Stomach (tissue), 9 donors: ENCODE data around the gene PCBD1. TPM values are rescaled to one million over a fixed set of nuclear protein-coding genes. Genes with fewer than 3 reads are reported as not detected.

Experiments
- DNase-seq, 2 donors: peaks; one replicate each; pipeline versions ENCODE4 v3.0.0 to v3.0.0-alpha.2; 2013 to 2019
- H3K27ac ChIP-seq, 5 donors: fragments of 200-600 bp in 4 of 5; sonication (generic) in 4 of 5; one replicate each; pipeline ENCODE4 v1.5.1; 2013 to 2019; ENCODE audit warnings: mild to moderate bottlenecking in 1 of 5, moderate library complexity in 1 of 5
- H3K27me3 ChIP-seq, 3 donors: fragments of 200-600 bp; sonication (generic); one replicate each; pipeline ENCODE4 v1.5.1; 2017 to 2019; ENCODE audit warnings: mixed run types in 1 of 3
- H3K36me3 ChIP-seq, 4 donors: fragments of 200-600 bp; sonication (generic); 1 replicate in 3 of 4; 2 replicates in 1 of 4; pipeline ENCODE4 v1.5.1; 2016 to 2019
- H3K4me1 ChIP-seq, 4 donors: fragments of 200-600 bp; sonication (generic); one replicate each; pipeline ENCODE4 v1.5.1; 2016 to 2019
- H3K4me3 ChIP-seq, 4 donors: fragments of 200-600 bp; sonication (generic) in 3 of 4; one replicate each; pipeline ENCODE4 v1.5.1; 2016 to 2019; ENCODE audit warnings: mild to moderate bottlenecking in 1 of 4
- H3K9me3 ChIP-seq, 4 donors: fragments of 200-600 bp; sonication (generic); one replicate each; pipeline ENCODE4 v1.5.1; 2016 to 2019
- EP300 ChIP-seq: sonication (generic); formaldehyde crosslinking; IDR thresholded peaks from one replicate; pipeline ENCODE4 v1.6.1; 2017; ENCODE audit warnings: antibody characterized with exemption
- POLR2A ChIP-seq, 4 donors: fragments of 450-650 bp; IDR thresholded peaks; one replicate each; pipeline ENCODE4 v1.6.1; 2016; ENCODE audit warnings: antibody characterized with exemption in 4 of 4, control low read depth in 2 of 4, mild to moderate bottlenecking in 1 of 4, moderate library complexity in 1 of 4
- POLR2AphosphoS5 ChIP-seq, 3 donors: sonication (generic); formaldehyde crosslinking; IDR thresholded peaks; one replicate each; pipeline ENCODE4 v1.6.1; 2016; ENCODE audit warnings: antibody characterized with exemption in 3 of 3
- WGBS, 5 donors: extraction: QIAGEN DNeasy Blood & Tissue Kit in 3 of 5; methylation state at CpG; one replicate each; pipeline versions ENCODE4 v1.1.5 to v1.1.7; 2013 to 2018; 5-methylcytosine and 5-hydroxymethylcytosine counted together
- intact Hi-C: fragments of 100-400 bp; cut with DNase I; formaldehyde crosslinking; loops from one replicate; pipeline ENCODE4 v1.15.1; 2023; ENCODE audit warnings: low total_unique reads
- polyA plus RNA-seq, 3 donors: library from polyadenylated mRNA; stranded (reverse); fragments of 200-250 nt; gene quantifications; one replicate each; pipeline ENCODE4 v1.2.3, GENCODE V29; 2013
- total RNA-seq, 5 donors: library from RNA; depleted of rRNA; stranded (reverse); fragments of >200 nt; gene quantifications; one replicate each; pipeline versions ENCODE4 v1.1.0 to v1.2.3, GENCODE V29; 2014 to 2016
- TF ChIP-seq, protein P1 (sequence below), 7 experiments: fragments of 450-650 bp in 4 of 7; fragments of 200-600 bp in 3 of 7; sonication (generic) in 3 of 7; IDR thresholded peaks; one replicate each; pipeline ENCODE4 v1.5.1; 2016 to 2019; ENCODE audit warnings: antibody characterized with exemption in 7 of 7, control low read depth in 2 of 7, mild to moderate bottlenecking in 1 of 7
- donor health status: healthy with polysubstance abuse.
- donor health status: Bipolar disorder and iron deficiency.
- donor health status: healthy.

Gene PCBD1
- total and polyA plus RNA-seq, 8 donors = 29.4 to 130 (median 66.1) TPM

DNA sequence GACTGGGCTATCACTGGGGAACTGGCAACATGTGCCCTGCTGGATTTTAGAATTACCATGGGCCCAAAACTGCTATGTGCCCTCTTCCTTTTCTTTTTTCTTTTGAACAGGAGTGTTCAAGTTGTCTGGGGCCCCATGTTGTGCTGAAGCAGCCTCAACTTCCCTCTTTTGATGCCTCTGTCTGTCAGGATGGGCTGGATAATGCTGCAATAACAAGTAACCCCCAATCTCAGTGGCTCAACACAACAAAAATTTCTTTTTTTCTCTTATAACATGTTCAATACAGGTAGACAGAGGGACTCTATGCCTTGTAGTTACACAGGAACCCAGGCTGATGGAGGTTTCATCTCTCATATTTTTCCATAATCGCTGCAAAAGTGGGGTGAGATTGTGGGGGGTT is 8.2 kb upstream of the PCBD1 start:
- TF ChIP-seq, protein P1, sequence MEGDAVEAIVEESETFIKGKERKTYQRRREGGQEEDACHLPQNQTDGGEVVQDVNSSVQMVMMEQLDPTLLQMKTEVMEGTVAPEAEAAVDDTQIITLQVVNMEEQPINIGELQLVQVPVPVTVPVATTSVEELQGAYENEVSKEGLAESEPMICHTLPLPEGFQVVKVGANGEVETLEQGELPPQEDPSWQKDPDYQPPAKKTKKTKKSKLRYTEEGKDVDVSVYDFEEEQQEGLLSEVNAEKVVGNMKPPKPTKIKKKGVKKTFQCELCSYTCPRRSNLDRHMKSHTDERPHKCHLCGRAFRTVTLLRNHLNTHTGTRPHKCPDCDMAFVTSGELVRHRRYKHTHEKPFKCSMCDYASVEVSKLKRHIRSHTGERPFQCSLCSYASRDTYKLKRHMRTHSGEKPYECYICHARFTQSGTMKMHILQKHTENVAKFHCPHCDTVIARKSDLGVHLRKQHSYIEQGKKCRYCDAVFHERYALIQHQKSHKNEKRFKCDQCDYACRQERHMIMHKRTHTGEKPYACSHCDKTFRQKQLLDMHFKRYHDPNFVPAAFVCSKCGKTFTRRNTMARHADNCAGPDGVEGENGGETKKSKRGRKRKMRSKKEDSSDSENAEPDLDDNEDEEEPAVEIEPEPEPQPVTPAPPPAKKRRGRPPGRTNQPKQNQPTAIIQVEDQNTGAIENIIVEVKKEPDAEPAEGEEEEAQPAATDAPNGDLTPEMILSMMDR (IDR thresholded peaks at IDR 0.05) = no peak
- TF ChIP-seq POLR2A (IDR thresholded peaks at IDR 0.05) (no peak), POLR2AphosphoS5 (IDR thresholded peaks at IDR 0.05) (no peak), EP300 (no peak)

DNA sequence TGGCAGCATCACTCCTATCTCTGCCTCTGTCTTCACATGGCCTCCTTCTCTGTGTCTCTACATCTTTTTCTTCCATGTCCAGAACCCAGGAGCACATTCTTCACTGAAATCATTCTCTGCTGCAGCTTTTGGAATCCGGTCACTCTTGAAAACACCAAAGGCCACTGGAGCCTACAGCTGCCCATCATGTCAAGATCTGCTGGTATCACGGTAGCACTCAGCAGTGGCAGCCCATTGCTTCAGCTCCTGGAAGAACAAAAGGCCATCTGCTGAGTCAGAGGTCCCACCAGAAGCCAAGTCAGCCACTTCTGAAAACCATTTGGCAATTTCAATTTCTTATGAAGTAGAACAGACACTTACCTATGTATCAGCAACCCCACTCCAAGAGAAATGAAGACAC is 6.1 kb upstream of the PCBD1 start:
- 71 to 92% (median 91%) methylated on average over 2 of the region's 2 CpGs for whole genome bisulfite sequencing, 5 donors
- intact Hi-C loops = no loop called here
- Histone ChIP-seq H3K9me3 (no peaks in the 10 kb centered on the region), H3K4me3 (no peak overlapping the region), H3K36me3 (no peaks in the 10 kb centered on the region), H3K4me1 (peaks cover 0 to 9% (median 8%) of the 10 kb centered on the region in 4 donors), H3K27ac (no peak overlapping the region), H3K27me3 (no peaks in the 10 kb centered on the region)
- TF ChIP-seq POLR2A (IDR thresholded peaks at IDR 0.05) (no peak), EP300 (no peak), POLR2AphosphoS5 (IDR thresholded peaks at IDR 0.05) (no peak)
- TF ChIP-seq, protein P1 (IDR thresholded peaks at IDR 0.05) = no peak
- DNase-seq = no peak

More for the DNA sequence above, 8.2 kb upstream of the PCBD1 start:
- 96 to 100% (median 97%) methylated on average over 1 of the region's 1 CpG for WGBS, 5 donors
- H3K36me3 ChIP-seq = no peaks in the 10 kb centered on the region
- H3K27ac ChIP-seq = no peak overlapping the region
- H3K4me3 ChIP-seq = no peak overlapping the region
- intact Hi-C loops = no loop called here
- no peaks in the 10 kb centered on the region for H3K4me1 ChIP-seq
- DNase-seq = no peak
- no peaks in the 10 kb centered on the region for H3K9me3 ChIP-seq
- no peaks in the 10 kb centered on the region for H3K27me3 ChIP-seq

- 79 to 92% (median 83%) methylated on average over 10 of the region's 10 CpGs for WGBS, 5 donors
These were observed 5.1 kb upstream of the PCBD1 start for GRCh38 chr10:70893227-70894006.

DNA sequence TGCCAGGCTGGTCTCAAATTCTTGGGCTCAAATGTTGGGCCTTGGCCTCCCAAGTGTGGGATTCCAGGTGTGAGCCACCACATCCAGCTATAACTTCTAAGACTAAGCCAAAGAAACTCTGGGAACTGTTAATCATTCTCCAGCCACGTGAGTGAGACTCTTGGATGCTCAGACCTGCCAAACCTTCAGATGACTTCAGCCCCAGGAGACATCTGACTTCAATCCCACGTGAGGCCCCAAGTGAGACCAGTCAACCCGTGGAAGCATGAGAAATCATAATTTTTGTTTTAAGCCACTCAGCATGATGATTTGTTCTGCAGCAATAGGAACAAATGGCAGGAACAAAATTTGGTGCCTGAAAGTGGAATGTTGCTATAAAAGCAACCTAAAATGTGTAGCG is 4.3 kb upstream of the PCBD1 start:
- no peak for TF ChIP-seq EP300
- TF ChIP-seq, protein P1 (IDR thresholded peaks at IDR 0.05) = no peak
- no peak for TF ChIP-seq POLR2A (IDR thresholded peaks at IDR 0.05)
- TF ChIP-seq POLR2AphosphoS5 (IDR thresholded peaks at IDR 0.05) = no peak
- no peak overlapping the region for H3K4me3 ChIP-seq
- DNase-seq = no peak
- 87 to 93% (median 90%) methylated on average over 4 of the region's 4 CpGs for WGBS, 5 donors
- no peaks in the 10 kb centered on the region for H3K36me3 ChIP-seq
- intact Hi-C loops = no loop called here
- no peak overlapping the region for H3K27ac ChIP-seq
- no peaks in the 10 kb centered on the region for H3K9me3 ChIP-seq
- peaks cover under 1 to 20% (median 15%) of the 10 kb centered on the region in 4 donors for H3K4me1 ChIP-seq
- H3K27me3 ChIP-seq = no peaks in the 10 kb centered on the region

More at GRCh38 chr10:70893227-70894006, 5.1 kb upstream of the PCBD1 start:
- Histone ChIP-seq H3K36me3 (no peaks in the 10 kb centered on the region), H3K9me3 (no peaks in the 10 kb centered on the region), H3K4me3 (no peak overlapping the region), H3K27me3 (no peaks in the 10 kb centered on the region), H3K4me1 (peaks cover 0 to 18% (median 12%) of the 10 kb centered on the region in 4 donors), H3K27ac (no peak overlapping the region)
- intact Hi-C loops = no loop called here
- no peak for TF ChIP-seq EP300
- no peak for DNase-seq

- whole genome bisulfite sequencing, 5 donors = 71 to 87% (median 83%) methylated on average over 1 of the region's 1 CpG
- no peak for DNase-seq
- Histone ChIP-seq H3K27me3 (no peaks in the 10 kb centered on the region), H3K36me3 (no peaks in the 10 kb centered on the region), H3K27ac (no peak overlapping the region), H3K4me1 (peaks cover 6 to 30% (median 25%) of the 10 kb centered on the region in 4 donors), H3K9me3 (no peaks in the 10 kb centered on the region), H3K4me3 (no peak overlapping the region)
- intact Hi-C loops = no loop called here
- TF ChIP-seq, protein P1 (IDR thresholded peaks at IDR 0.05) = no peak
- no peak for TF ChIP-seq POLR2A (IDR thresholded peaks at IDR 0.05)
- no peak for TF ChIP-seq EP300
- TF ChIP-seq POLR2AphosphoS5 (IDR thresholded peaks at IDR 0.05) = no peak
These were observed 3.3 kb upstream of the PCBD1 start for GRCh38 chr10:70891627-70892026.
